ENCODE data around the gene TRDMT1.

TRDMT1 gene

GRCh38 chr10:17200912-17201793, at the start of gene TRDMT1:
Gene TRDMT1 (minus strand): TSS chr10:17201672. CDS start chr10:17201634, 38 bp downstream.
- peak; percentile 60 for DNase-seq

DNA sequence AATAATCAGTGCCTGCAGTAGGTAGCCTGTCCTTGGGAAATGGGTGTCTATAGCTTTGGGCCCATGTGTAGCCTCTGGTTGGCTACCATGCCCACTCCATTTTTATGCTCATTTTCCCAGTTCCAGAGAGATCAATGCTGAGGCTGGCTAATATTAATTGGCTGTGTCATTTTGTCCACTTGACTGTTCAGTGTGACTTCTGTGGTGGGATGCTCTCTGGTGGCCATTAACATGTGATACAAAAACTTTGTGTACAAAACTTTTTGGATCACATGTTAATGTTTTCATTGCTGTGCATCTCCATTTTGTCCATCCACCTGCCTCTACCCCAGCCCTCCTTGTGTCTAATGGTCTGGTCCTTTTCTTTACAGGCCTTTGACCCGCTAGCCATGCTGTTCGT, 49.3 kb upstream of the TRDMT1 start:
- no peak for DNase-seq

DNA sequence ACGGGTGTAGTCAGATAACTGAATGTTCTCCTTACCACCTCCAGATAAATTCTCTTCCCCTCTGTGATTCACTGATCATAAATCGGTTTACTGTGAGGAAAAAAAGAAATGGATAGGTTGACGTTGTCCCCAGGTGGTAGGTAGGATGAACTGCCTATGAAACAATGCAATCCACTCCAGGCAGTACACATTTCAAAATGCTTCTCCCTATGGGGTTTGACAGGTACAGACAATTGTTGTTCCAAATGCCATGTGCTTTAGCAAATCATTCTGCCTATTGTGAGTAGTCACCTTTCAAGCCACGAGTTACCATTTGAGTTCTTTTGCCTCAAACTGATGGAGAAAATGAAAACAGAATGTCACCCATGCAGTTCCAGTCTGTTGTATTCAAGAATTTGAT, 48.3 kb upstream of the TRDMT1 start:
- DNase-seq, result no peak

GRCh38 chr10:17248964-17249363, 47.5 kb upstream of the TRDMT1 start:
- DNase-seq, result no peak

GRCh38 chr10:17247210-17247609, 45.7 kb upstream of the TRDMT1 start:
- no peak for DNase-seq

- DNase-seq, result no peak
Observed at GRCh38 chr10:17244700-17245365, 43.4 kb upstream of the TRDMT1 start.

GRCh38 chr10:17241611-17242333, 40.3 kb upstream of the TRDMT1 start:
- no peak for DNase-seq

- DNase-seq, result no peak
Observed at GRCh38 chr10:17240616-17241015, 39.1 kb upstream of the TRDMT1 start.

GRCh38 chr10:17240096-17240495, 38.6 kb upstream of the TRDMT1 start:
- DNase-seq, result no peak

GRCh38 chr10:17239345-17240085, 38.0 kb upstream of the TRDMT1 start:
- no peak for DNase-seq

DNA sequence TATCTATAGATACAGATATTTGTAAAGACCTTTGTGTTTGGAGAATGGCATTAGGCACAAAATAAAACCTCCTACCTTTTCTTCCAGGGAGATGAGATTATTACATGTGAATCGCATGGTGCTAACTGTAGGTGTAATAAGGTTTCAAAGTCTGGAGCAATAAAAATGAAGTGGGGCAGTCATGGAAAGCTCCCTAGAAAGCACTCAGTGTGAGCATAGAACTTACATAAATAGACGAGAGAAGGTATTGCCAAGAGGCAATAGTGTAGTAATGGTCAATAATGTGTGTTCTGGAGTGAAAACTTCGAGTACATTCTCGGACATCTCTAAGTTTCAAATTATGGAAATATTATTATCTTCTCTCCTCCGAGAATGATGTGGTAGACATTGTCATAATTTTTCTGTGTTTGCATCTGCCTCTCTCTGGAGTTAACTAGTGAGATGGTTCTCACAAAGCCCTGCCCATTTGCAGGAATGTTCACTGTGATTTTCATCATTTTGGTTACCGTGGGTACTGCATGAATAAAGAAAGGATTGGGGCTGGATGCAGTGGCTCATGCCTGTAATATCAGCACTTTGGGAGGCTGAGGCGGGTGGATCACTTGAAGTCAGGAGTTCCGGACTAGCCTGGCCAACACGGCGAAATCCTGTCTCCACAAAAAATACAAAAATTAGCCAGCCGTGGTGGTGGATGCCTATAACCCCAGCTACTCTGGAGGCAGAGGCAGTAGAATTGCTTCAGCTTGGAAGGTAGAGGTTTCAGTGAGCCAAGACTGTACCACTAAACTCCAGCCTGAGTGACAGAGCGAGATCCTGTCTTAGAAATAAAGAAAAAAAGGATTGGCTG, 37.2 kb upstream of the TRDMT1 start:
- DNase-seq, result no peak

DNA sequence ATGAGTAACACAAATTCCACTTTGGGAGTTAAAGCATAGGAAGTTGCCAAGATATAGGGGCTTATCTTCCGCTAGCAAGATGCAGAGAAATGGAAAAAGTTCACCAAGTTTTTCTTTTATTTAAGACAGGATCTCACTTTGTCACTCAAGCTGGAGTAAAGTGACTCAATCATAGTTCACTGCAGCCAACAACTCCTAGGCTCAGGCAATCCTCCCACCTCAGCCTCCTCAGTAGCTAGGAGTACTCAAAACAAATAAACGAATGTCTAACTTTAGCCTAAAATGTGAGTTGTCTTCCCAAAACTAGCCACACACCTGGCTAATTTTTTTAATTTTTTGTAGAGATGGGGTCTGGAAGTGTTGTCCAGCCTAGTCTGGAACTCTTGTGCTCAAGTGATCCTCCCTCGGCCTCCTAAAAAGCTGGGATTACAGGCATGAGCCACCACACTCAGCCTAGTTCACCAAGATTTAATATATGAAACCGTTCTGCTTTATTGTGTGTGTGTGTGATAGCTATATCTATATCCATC, 36.5 kb upstream of the TRDMT1 start:
- no peak for DNase-seq

- DNase-seq, result no peak
Observed at GRCh38 chr10:17237149-17237527, 35.7 kb upstream of the TRDMT1 start.

- DNase-seq, result no peak
Observed at GRCh38 chr10:17236468-17237148, 35.1 kb upstream of the TRDMT1 start.

- DNase-seq, result no peak
Observed at GRCh38 chr10:17235136-17235535, 33.7 kb upstream of the TRDMT1 start.

DNA sequence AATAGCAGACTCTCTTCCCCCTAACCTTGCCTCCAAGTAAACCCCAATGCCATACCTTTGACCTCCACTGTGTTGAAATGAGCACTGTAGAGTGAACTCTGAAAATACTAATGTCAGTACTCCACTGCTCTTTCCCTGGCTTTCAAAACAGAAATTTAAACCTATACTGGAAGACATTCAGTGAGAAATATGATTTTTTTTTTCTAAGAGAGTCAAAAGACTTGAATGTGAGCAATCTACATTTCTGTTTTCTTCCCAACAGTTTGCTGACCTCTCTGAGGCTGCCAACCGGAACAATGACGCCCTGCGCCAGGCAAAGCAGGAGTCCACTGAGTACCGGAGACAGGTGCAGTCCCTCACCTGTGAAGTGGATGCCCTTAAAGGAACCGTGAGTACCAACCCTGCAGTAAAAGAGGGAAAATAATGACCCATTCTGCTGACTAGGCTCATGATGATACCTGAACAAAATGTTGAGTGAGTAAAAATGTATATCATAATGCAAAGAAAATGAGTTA, 33.0 kb upstream of the TRDMT1 start:
- DNase-seq, result no peak

GRCh38 chr10:17233286-17233991, 32.0 kb upstream of the TRDMT1 start:
- no peak for DNase-seq

DNA sequence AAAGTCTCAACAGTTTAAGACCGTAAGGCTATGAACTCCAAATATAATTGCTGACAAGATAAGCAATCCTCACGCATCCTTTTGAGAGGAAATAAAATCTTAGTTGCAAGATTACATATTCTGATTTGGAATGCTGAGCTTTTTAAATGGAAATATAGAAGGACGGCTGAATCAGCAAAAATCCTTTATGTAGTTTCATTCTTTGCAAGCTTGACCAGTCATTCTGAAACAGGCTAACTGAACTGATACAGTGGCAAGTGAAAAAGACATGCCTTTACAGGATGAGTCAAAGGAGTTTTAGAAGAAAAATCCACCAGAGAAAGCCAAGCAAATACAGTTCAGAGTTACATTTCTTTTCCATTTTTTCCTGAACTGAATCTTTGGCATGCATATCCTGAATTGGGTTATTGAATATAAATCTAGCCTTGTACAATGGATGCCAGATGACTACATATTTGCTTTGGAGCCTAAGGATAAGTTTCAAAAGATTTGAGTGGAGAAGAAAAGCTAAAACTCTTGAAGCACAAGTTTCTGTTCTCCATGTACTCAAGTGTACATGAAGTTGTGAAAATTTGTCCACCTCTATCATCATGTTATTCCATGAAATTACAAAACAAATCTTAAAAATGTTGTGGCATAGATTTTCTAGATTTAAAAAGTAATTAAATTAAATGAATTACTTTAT, 30.9 kb upstream of the TRDMT1 start:
- no peak for DNase-seq

GRCh38 chr10:17231788-17232187, 30.3 kb upstream of the TRDMT1 start:
- no peak for DNase-seq
